Liver (tissue), 3 donors: Measurements from ENCODE around the gene COL12A1.
A peak's percentile ranks its signal among the peaks of the same experiment; 100 is the strongest.

Experiments
- ATF3 ChIP-seq: IDR thresholded peaks from 2 replicates; pipeline ENCODE4 v1.6.1; 2016; ENCODE audit warnings: antibody characterized with exemption
- CTCF ChIP-seq: fragments of 150-350 bp; IDR thresholded peaks from 2 replicates; pipeline ENCODE4 v1.5.1; 2017; ENCODE audit warnings: improper control_type of control experiment, low read depth, low read length; ENCODE audit not compliant: missing input control
- EGR1 ChIP-seq, 2 donors: IDR thresholded peaks; 2 replicates each; pipeline ENCODE4 v1.6.1; 2016 to 2018; ENCODE audit warnings: antibody characterized with exemption in 2 of 2, low read depth in 2 of 2
- FOXA1 ChIP-seq: IDR thresholded peaks from 2 replicates; pipeline ENCODE4 v1.6.1; 2016; ENCODE audit warnings: antibody characterized with exemption
- HNF4A ChIP-seq, 2 donors: conservative IDR thresholded peaks; 2 replicates each; pipeline ENCODE4 v1.6.1; 2016; ENCODE audit warnings: antibody characterized with exemption in 2 of 2, mild to moderate bottlenecking in 2 of 2
- HNF4G ChIP-seq: IDR thresholded peaks from 2 replicates; pipeline ENCODE4 v1.6.1; 2016; ENCODE audit warnings: antibody characterized with exemption
- RAD21 ChIP-seq, 2 donors: IDR thresholded peaks; 2 replicates each; pipeline ENCODE4 v1.6.1; 2016; ENCODE audit warnings: antibody characterized with exemption in 2 of 2, mild to moderate bottlenecking in 2 of 2
- REST ChIP-seq: IDR thresholded peaks from 2 replicates; pipeline ENCODE4 v1.6.1; 2016; ENCODE audit warnings: antibody characterized with exemption, mild to moderate bottlenecking
- SP1 ChIP-seq: IDR thresholded peaks from 2 replicates; pipeline ENCODE4 v1.6.1; 2018; ENCODE audit warnings: antibody characterized with exemption, mild to moderate bottlenecking
- TAF1 ChIP-seq: conservative IDR thresholded peaks from 2 replicates; pipeline ENCODE4 v1.6.1; 2016; ENCODE audit warnings: antibody characterized with exemption, mild to moderate bottlenecking
- donor health status: healthy.
- donor health status: healthy.

GRCh38 chr6:75084872-75085381, 120.9 kb downstream of the COL12A1 start:
- no peak for TF ChIP-seq HNF4A (conservative IDR thresholded peaks at IDR 0.05)
- no peak for TF ChIP-seq CTCF
- no peak for TF ChIP-seq ATF3
- peak; percentile 11 for TF ChIP-seq REST
- TF ChIP-seq TAF1: no peak
- TF ChIP-seq FOXA1: no peak
- TF ChIP-seq SP1: no peak
- TF ChIP-seq EGR1 (IDR thresholded peaks at IDR 0.05; ENCODE audit: low read depth in 2 of 2): no peak
- no peak for TF ChIP-seq RAD21 (IDR thresholded peaks at IDR 0.05)
- TF ChIP-seq HNF4G: no peak
